ENCODE measurements around the gene FAM200C. TPM values are rescaled to one million over a fixed set of nuclear protein-coding genes. Genes with fewer than 3 reads are reported as not detected.

Gene FAM200C
- total RNA-seq, 3 donors from 2014 or later (not counting 1 experiment from before 2014, with no cell fraction given) = 0.28 to 0.57 (median 0.33) TPM

- Mint-ChIP-seq H3K4me1 (peaks cover 19 to 20% of the 10 kb centered on the region in 2 donors), H3K9me3 (no peaks in the 10 kb centered on the region), H3K36me3 (no peaks in the 10 kb centered on the region), H3K27me3 (ENCODE audit: low read depth in 2 of 2) (no peaks in the 10 kb centered on the region), H3K4me3 (no peak overlapping the region), H3K27ac (no peak overlapping the region)
- DNase-seq (no peak), ATAC-seq (no peak)
- no peaks in the 10 kb centered on the region for H3K9me3 ChIP-seq (ENCODE audit: control insufficient read depth, insufficient read depth, low read length)
- H3K27ac ChIP-seq (ENCODE audit: low read length) = no peak overlapping the region
- H3K4me3 ChIP-seq (ENCODE audit: low read length) = no peak overlapping the region
- no peak for TF ChIP-seq CTCF (IDR thresholded peaks at IDR 0.05)
- H3K36me3 ChIP-seq (ENCODE audit: control insufficient read depth, insufficient read depth, low read length) = peaks cover 2% of the 10 kb centered on the region
- H3K27me3 ChIP-seq (ENCODE audit: control insufficient read depth, insufficient read depth, low read length) = no peaks in the 10 kb centered on the region
- H3K4me1 ChIP-seq (ENCODE audit: control insufficient read depth, insufficient read depth, low read length) = peaks cover 12% of the 10 kb centered on the region
- WGBS (ENCODE audit: insufficient coverage) = no CpG with 5 or more reads among the region's 1 CpG
- intact Hi-C loops (cut with micrococcal nuclease) = no loop called here
These were observed 2.4 kb downstream of the FAM200C start for GRCh38 chr5:160397492-160397891.

- ATAC-seq (no peak), DNase-seq (no peak)
- 98% methylated on average over 7 of the region's 7 CpGs for WGBS (ENCODE audit: insufficient coverage)
- intact Hi-C loops (cut with micrococcal nuclease) = no loop called here
- Histone ChIP-seq H3K27ac (ENCODE audit: low read length) (no peak overlapping the region), H3K9me3 (ENCODE audit: control insufficient read depth, insufficient read depth, low read length) (no peaks in the 10 kb centered on the region), H3K4me1 (ENCODE audit: control insufficient read depth, insufficient read depth, low read length) (peaks cover 7% of the 10 kb centered on the region), H3K36me3 (ENCODE audit: control insufficient read depth, insufficient read depth, low read length) (no peaks in the 10 kb centered on the region), H3K4me3 (ENCODE audit: low read length) (no peak overlapping the region), H3K27me3 (ENCODE audit: control insufficient read depth, insufficient read depth, low read length) (no peaks in the 10 kb centered on the region)
- no peaks in the 10 kb centered on the region for H3K36me3 Mint-ChIP-seq
- no peak for TF ChIP-seq CTCF (IDR thresholded peaks at IDR 0.05)
- H3K4me1 Mint-ChIP-seq = peaks cover 16% of the 10 kb centered on the region in 2 donors
- no peak overlapping the region for H3K4me3 Mint-ChIP-seq
- H3K27ac Mint-ChIP-seq = no peak overlapping the region
- H3K27me3 Mint-ChIP-seq (ENCODE audit: low read depth in 2 of 2) = no peaks in the 10 kb centered on the region
- no peaks in the 10 kb centered on the region for H3K9me3 Mint-ChIP-seq
These were observed 4.7 kb downstream of the FAM200C start for GRCh38 chr5:160395111-160395510.

GRCh38 chr5:160390787-160391696, 8.8 kb downstream of the FAM200C start:
- H3K27ac Mint-ChIP-seq = no peak overlapping the region
- no peak overlapping the region for H3K4me3 Mint-ChIP-seq
- Histone ChIP-seq H3K4me3 (ENCODE audit: low read length) (no peak overlapping the region), H3K27ac (ENCODE audit: low read length) (no peak overlapping the region), H3K9me3 (ENCODE audit: control insufficient read depth, insufficient read depth, low read length) (no peaks in the 10 kb centered on the region), H3K4me1 (ENCODE audit: control insufficient read depth, insufficient read depth, low read length) (no peaks in the 10 kb centered on the region), H3K27me3 (ENCODE audit: control insufficient read depth, insufficient read depth, low read length) (no peaks in the 10 kb centered on the region), H3K36me3 (ENCODE audit: control insufficient read depth, insufficient read depth, low read length) (no peaks in the 10 kb centered on the region)
- peaks cover 0 to 2% of the 10 kb centered on the region in 2 donors for H3K9me3 Mint-ChIP-seq
- TF ChIP-seq CTCF (IDR thresholded peaks at IDR 0.05) = peak; percentile 50
- peaks cover 12% of the 10 kb centered on the region for H3K36me3 Mint-ChIP-seq
- intact Hi-C loops (cut with micrococcal nuclease) = loop anchor here (1.0 kb wide), 2 partner anchors 192 to 370 kb away; no protein-coding TSS in a partner anchor
- WGBS (ENCODE audit: insufficient coverage) = 90% methylated on average over 8 of the region's 8 CpGs
- H3K4me1 Mint-ChIP-seq = no peaks in the 10 kb centered on the region
- peak in 1 of 2 donors; percentile 46 for DNase-seq
- no peaks in the 10 kb centered on the region for H3K27me3 Mint-ChIP-seq (ENCODE audit: low read depth in 2 of 2)
- ATAC-seq = no peak
